CD4-positive, alpha-beta T cell treated with Interleukin-6 at 100 ng/mL for 8 hours (primary cell): ENCODE data around the gene OTUB2.

Experiments
- DNase-seq: peaks from one replicate; pipeline ENCODE4 v3.0.0-alpha.2; 2020; ENCODE audit warnings: mixed read lengths, low spot score

OTUB2 gene

GRCh38 chr14:94021416-94022157, 4.6 kb upstream of the OTUB2 start:
- no peak for DNase-seq

DNA sequence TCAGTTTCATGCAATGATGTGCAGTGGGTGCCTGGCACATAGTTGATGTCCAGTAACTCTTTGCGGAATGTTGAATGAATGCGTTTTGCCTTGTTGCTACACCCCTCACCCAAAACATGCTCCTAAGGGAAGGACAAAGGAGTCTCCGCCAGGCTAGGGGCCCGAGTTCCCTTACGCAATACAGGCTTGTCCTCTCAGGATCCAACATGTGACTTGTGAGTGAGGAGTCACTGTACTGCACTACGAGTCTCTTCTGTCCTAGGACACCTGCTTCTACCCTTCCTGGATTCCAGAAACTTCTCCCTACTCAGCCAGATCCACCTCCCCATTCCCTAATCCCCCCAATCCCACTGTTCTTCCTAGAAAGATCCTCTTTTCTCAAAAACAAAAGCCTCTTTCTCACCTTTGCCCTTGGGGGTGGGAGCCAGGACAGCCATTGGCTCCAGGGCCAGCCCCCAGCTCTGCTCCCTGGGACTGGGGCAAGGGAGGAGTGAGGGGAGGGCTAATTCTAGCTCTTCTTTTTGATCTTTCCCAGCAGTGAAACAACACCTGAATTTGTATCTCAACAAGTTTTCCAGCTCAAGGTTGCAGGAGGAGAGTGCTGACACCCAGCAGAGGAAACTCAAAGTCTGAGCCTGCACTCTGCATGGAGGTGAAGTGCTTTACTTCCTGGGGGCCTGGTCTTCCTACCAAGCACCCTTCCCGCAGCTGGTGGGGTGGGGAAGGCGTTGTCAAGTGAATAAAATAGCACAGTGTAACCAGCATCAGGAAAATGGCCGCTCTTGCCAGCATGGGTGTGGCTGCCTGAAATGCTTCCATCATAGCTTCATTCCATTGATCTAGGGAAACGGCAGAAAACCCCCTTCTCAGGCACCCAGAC, 3.4 kb upstream of the OTUB2 start:
- DNase-seq, result no peak

DNA sequence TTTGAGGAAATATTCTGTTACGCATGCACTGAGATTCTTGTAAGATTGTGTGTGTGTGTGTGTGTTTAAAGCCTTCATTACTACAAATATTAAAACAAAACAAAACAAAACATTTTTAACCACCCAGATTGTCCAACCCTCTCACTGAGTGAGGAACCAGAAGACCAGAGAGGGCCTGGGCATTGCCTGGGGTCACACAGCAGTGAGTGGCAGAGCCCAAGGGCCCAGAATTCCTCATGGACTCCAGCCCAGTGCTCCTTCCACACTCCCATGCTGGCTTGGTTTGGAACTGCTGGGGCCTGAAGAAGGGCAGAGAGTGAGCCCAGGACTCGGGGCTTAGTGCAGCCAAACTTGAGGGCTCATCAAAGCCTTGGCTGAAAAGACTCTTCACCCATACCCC, 1.6 kb upstream of the OTUB2 start:
- DNase-seq, result no peak

DNA sequence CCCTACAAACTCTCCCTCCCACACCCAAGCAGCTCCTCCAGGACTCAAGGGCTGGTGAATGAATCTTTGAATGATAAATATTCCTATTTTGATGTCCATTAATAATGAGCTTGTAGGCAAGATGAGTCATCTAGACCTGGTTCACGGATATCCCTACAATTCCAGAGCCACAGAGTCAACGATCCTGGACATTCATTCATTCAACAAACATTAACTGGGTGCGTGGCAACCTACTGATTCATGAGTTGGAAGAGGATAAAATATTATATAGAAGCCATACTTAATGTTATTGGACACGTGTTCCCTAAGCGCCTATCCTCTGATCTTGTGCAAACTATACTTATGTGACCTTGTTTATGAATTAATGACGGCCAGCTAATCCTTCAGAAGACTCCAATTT, 420 bp upstream of the OTUB2 start:
- DNase-seq, result no peak

- no peak for DNase-seq
Observed at GRCh38 chr14:94026889-94027469, 839 bp downstream of the OTUB2 start.

- no peak for DNase-seq
Observed at GRCh38 chr14:94027566-94028449, 1.7 kb downstream of the OTUB2 start.

- DNase-seq, result peak; percentile 47
Observed at GRCh38 chr14:94028450-94028826, 2.3 kb downstream of the OTUB2 start.

- no peak for DNase-seq
Observed at GRCh38 chr14:94029265-94029664, 3.1 kb downstream of the OTUB2 start.

- no peak for DNase-seq
Observed at GRCh38 chr14:94029671-94030203, 3.6 kb downstream of the OTUB2 start.

GRCh38 chr14:94030571-94030970, 4.4 kb downstream of the OTUB2 start:
- DNase-seq, result no peak

DNA sequence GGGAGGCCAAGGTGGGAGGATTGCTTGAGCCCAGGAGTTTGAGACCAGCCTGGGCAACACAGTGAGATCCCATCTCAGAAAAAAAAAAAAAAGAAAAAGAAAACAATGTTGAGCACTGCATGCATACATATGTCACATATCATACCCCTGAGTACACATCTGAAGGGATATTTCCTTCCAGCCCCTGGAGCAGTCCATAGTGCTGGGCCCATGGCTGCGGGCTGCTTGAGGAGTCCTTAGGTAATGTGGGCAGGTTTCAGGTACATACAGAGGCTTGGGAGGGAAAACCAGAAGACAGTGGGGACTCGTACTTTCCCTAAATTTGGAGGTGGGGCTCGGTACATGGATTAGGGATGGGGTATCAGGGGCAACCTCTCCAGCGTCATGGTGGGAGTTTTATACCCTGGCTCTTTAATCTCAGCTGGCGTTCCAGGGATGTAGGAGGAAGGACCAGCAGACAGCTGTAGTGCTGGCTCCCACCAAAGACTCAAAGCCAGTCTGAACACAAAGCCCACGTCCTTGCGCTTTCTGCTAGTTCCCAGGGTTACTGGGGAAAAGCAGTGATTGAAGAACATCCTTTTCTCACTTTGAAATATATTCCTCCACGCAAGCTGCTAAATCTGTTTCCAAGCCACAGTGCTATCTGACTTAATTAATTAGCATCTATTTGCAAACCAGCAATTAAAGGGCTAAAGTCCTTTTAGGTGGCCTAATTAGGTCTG, 5.2 kb downstream of the OTUB2 start:
- no peak for DNase-seq

DNA sequence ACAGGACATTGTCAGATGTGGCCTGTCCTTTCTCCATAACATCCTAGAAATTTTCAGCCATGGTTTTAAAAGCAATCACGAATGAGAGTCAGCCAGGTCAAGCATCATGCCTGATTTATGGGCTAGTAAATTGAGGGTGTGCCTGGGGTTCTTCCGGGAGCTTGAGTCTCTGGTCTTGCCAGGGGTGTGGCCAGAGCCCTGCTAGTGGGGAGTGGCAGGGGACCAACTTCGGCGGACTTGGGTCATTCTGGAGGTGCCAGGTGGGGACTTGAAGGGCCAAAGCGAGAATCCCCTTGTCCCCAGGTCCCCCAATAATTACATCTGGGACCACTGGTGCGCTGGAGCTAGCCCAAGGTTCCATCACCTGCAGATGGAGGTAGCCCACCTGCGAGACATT, 5.7 kb downstream of the OTUB2 start:
- no peak for DNase-seq

- DNase-seq, result no peak
Observed at GRCh38 chr14:94034886-94035285, 8.7 kb downstream of the OTUB2 start.

GRCh38 chr14:94036313-94037167, 10.4 kb downstream of the OTUB2 start:
- peak; percentile 68 for DNase-seq

GRCh38 chr14:94037954-94038353, 11.8 kb downstream of the OTUB2 start:
- no peak for DNase-seq

DNA sequence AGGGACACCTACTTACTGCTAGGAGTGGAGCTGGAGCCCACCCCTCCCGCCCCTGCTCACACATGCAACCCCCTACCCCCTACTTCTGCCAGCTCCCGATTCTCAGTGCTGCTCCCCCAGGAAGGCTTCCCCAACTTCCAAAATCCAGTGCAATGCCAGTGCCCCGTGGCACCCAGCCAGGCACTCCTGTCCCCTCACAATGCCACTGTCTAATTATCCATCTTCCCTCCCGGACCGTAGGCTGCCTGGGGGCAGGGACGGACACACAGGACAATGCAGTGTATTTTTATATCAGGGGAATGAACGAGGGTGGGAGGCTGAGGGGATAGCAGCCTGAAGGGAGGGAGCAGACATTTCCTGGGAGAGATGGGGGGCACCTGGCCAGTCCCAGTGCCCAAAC, 12.4 kb downstream of the OTUB2 start:
- no peak for DNase-seq

- no peak for DNase-seq
Observed at GRCh38 chr14:94038921-94039629, 12.9 kb downstream of the OTUB2 start.

DNA sequence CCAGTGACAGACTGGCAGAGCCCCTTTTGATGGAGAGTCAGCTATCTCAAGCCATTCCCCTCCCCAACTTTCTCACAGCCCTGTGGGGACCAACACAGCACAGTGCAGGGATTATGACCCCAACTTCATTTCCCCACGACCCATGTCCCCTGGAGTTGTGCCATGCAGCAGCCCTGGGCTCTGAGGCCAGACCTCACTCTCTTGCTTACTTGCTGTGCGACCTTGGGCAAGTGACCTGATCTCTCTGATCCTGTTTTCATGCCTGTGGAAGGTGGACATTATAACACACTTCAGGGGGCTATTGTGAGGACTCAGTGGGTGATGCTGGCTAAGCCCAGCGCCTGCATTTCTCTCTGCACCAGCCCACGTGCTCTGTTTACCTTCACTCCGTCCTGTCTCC, 14.1 kb downstream of the OTUB2 start:
- no peak for DNase-seq

DNA sequence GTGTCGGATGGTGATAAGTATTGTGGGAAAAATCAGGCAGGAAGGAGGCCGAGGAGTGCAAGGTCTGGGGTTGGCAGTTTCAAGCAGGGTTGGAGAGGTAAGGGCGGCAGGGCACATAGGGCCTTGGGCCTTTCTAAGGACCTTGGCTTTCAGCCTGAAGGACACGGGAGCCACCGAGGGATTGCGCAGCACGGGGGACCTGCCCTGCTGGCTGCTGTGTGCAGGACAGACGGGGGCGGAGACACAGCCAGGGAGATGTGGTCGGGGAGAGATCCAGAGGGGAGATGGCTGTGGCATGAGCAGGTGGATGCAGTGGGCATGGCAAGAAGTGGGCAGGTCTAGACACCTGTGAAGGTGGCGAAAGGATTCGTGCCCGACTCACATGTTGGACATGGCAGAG, 14.7 kb downstream of the OTUB2 start:
- no peak for DNase-seq
